Measurements from ENCODE around the gene PLAAT3.
"Not testable (repeated sequence)": the region's sequence is repeated elsewhere in the genome, so short reads cannot be mapped to it uniquely, and the experiment has no call there.

PLAAT3 gene

DNA sequence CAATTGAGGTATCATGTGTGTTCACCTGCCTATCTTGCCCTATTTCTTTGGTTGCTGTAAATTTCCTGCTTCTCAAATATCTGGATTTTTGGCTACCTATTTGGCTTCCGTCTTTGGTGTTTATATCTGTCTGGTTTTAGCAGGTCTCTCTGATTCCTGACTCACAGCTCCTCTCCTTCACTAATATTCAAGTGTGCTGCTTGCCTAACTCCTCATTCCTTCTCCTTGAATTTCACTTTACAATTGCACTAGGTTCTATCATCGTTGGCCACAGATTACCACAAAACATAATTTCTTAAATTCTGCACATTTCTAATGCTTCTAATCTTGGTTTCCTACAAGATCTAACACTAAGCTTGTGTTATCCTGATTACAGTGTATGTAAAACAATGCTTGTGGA is 71.7 kb downstream of the PLAAT3 start:
- not testable (repeated sequence) for H3K27ac ChIP-seq (ENCODE audit: insufficient read depth, low read depth, low read length, poor library complexity, severe bottlenecking); H3K9me3 ChIP-seq (ENCODE audit: control insufficient read depth, low read length); H3K4me3 ChIP-seq (ENCODE audit: insufficient read depth, low read depth, low read length); H3K4me1 ChIP-seq (ENCODE audit: control insufficient read depth, insufficient read depth, low read length); H3K27me3 ChIP-seq (ENCODE audit: control insufficient read depth, insufficient read depth, low read length, poor library complexity, severe bottlenecking); H3K36me3 ChIP-seq (ENCODE audit: control insufficient read depth, insufficient read depth, low read length)
- WGBS, 2 experiments: 89 to 91% methylated on average over 2 of the region's 2 CpGs

- H3K36me3 ChIP-seq (ENCODE audit: control insufficient read depth, insufficient read depth, low read length): no peaks in the 10 kb centered on the region
- no peak overlapping the region for H3K27ac ChIP-seq (ENCODE audit: insufficient read depth, low read depth, low read length, poor library complexity, severe bottlenecking)
- 73 to 75% methylated on average over 8 of the region's 8 CpGs for WGBS, 2 experiments
- peaks cover 19% of the 10 kb centered on the region for H3K4me1 ChIP-seq (ENCODE audit: control insufficient read depth, insufficient read depth, low read length)
- no peaks in the 10 kb centered on the region for H3K9me3 ChIP-seq (ENCODE audit: control insufficient read depth, low read length)
- H3K27me3 ChIP-seq (ENCODE audit: control insufficient read depth, insufficient read depth, low read length, poor library complexity, severe bottlenecking): no peaks in the 10 kb centered on the region
- H3K4me3 ChIP-seq (ENCODE audit: insufficient read depth, low read depth, low read length): no peak overlapping the region
Observed at GRCh38 chr11:63537293-63538101, 76.7 kb downstream of the PLAAT3 start.

GRCh38 chr11:63536669-63537292 is 77.5 kb downstream of the PLAAT3 start, which contains the start of gene PLAAT4:
TSS of gene PLAAT4 (plus strand) at chr11:63536808. CDS start at chr11:63536869, 61 bp downstream.
- H3K27me3 ChIP-seq (ENCODE audit: control insufficient read depth, insufficient read depth, low read length, poor library complexity, severe bottlenecking): no peaks in the 10 kb centered on the region
- H3K4me3 ChIP-seq (ENCODE audit: insufficient read depth, low read depth, low read length): no peak within 1 kb of the TSS
- no peak within 1 kb of the TSS for H3K27ac ChIP-seq (ENCODE audit: insufficient read depth, low read depth, low read length, poor library complexity, severe bottlenecking)
- no peaks in the 10 kb centered on the region for H3K36me3 ChIP-seq (ENCODE audit: control insufficient read depth, insufficient read depth, low read length)
- H3K9me3 ChIP-seq (ENCODE audit: control insufficient read depth, low read length): no peaks in the 10 kb centered on the region
- WGBS, 2 experiments: 90 to 91% methylated on average over 10 of the region's 10 CpGs
- H3K4me1 ChIP-seq (ENCODE audit: control insufficient read depth, insufficient read depth, low read length): peaks cover 19% of the 10 kb centered on the region

DNA sequence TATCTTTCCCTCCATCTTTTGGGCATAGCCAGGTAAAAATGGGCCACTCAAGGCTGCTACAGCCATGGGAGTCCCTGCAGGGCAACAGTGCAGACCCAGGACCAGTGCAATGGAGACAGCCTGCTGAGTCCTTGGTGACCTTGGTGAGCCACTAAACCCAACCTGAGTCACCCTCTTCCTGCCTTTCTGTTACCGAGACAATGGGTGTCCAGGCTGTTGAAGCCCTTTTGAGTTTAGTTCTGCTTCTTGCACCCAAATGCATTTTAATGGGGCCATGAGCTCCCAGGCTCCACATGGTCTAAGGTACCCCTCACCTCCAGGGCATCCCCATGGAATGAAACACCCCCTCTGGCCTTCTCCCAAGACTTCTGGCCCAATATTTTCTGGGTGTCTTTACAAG is 78.5 kb downstream of the PLAAT3 start:
- Histone ChIP-seq H3K9me3 (ENCODE audit: control insufficient read depth, low read length) (no peaks in the 10 kb centered on the region), H3K27me3 (ENCODE audit: control insufficient read depth, insufficient read depth, low read length, poor library complexity, severe bottlenecking) (no peaks in the 10 kb centered on the region), H3K27ac (ENCODE audit: insufficient read depth, low read depth, low read length, poor library complexity, severe bottlenecking) (no peak overlapping the region), H3K4me3 (ENCODE audit: insufficient read depth, low read depth, low read length) (no peak overlapping the region), H3K4me1 (ENCODE audit: control insufficient read depth, insufficient read depth, low read length) (peaks cover 27% of the 10 kb centered on the region), H3K36me3 (ENCODE audit: control insufficient read depth, insufficient read depth, low read length) (no peaks in the 10 kb centered on the region)
- 93 to 96% methylated on average over 1 of the region's 1 CpG for WGBS, 2 experiments

GRCh38 chr11:63534895-63535461 is 79.3 kb downstream of the PLAAT3 start:
- Histone ChIP-seq H3K9me3 (ENCODE audit: control insufficient read depth, low read length) (no peaks in the 10 kb centered on the region), H3K27me3 (ENCODE audit: control insufficient read depth, insufficient read depth, low read length, poor library complexity, severe bottlenecking) (no peaks in the 10 kb centered on the region), H3K36me3 (ENCODE audit: control insufficient read depth, insufficient read depth, low read length) (no peaks in the 10 kb centered on the region), H3K4me1 (ENCODE audit: control insufficient read depth, insufficient read depth, low read length) (peaks cover 27% of the 10 kb centered on the region), H3K27ac (ENCODE audit: insufficient read depth, low read depth, low read length, poor library complexity, severe bottlenecking) (no peak overlapping the region), H3K4me3 (ENCODE audit: insufficient read depth, low read depth, low read length) (no peak overlapping the region)
- WGBS, 2 experiments: 91 to 96% methylated on average over 5 of the region's 5 CpGs

GRCh38 chr11:63534076-63534475 is 80.2 kb downstream of the PLAAT3 start:
- H3K9me3 ChIP-seq (ENCODE audit: control insufficient read depth, low read length): no peaks in the 10 kb centered on the region

GRCh38 chr11:63532799-63533475 is 81.3 kb downstream of the PLAAT3 start:
- H3K36me3 ChIP-seq (ENCODE audit: control insufficient read depth, insufficient read depth, low read length): no peaks in the 10 kb centered on the region
- peaks cover 4% of the 10 kb centered on the region for H3K27me3 ChIP-seq (ENCODE audit: control insufficient read depth, insufficient read depth, low read length, poor library complexity, severe bottlenecking)
- 60 to 61% methylated on average over 4 of the region's 4 CpGs for WGBS, 2 experiments
- H3K9me3 ChIP-seq (ENCODE audit: control insufficient read depth, low read length): no peaks in the 10 kb centered on the region
- H3K27ac ChIP-seq (ENCODE audit: insufficient read depth, low read depth, low read length, poor library complexity, severe bottlenecking): no peak overlapping the region
- peaks cover 34% of the 10 kb centered on the region for H3K4me1 ChIP-seq (ENCODE audit: control insufficient read depth, insufficient read depth, low read length)
- no peak overlapping the region for H3K4me3 ChIP-seq (ENCODE audit: insufficient read depth, low read depth, low read length)

More at GRCh38 chr11:63534076-63534475, 80.2 kb downstream of the PLAAT3 start:
- no peaks in the 10 kb centered on the region for H3K36me3 ChIP-seq (ENCODE audit: control insufficient read depth, insufficient read depth, low read length)
- H3K27ac ChIP-seq (ENCODE audit: insufficient read depth, low read depth, low read length, poor library complexity, severe bottlenecking): no peak overlapping the region
- peaks cover 3% of the 10 kb centered on the region for H3K27me3 ChIP-seq (ENCODE audit: control insufficient read depth, insufficient read depth, low read length, poor library complexity, severe bottlenecking)
- 93 to 97% methylated on average over 3 of the region's 3 CpGs for WGBS, 2 experiments
- H3K4me3 ChIP-seq (ENCODE audit: insufficient read depth, low read depth, low read length): no peak overlapping the region
- H3K4me1 ChIP-seq (ENCODE audit: control insufficient read depth, insufficient read depth, low read length): peaks cover 34% of the 10 kb centered on the region

DNA sequence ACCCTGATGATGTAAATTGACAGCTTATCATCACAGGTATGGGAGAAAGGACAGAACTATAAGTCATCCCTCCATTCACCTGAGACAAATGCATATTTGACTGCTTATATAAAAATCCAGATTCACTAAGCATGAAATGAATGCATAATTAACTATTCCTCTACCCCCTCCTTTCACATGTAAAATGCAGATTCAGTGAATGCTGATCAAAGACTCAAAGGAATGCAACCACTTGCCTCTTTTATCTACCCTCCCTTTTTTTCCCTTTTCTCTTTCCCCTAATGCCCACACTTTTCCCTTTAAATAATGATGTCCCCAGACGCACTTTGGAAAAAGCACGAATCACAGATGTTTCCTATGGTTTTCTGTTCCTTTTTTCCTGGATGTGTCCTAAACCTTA is 82.1 kb downstream of the PLAAT3 start:
- Histone ChIP-seq H3K27ac (ENCODE audit: insufficient read depth, low read depth, low read length, poor library complexity, severe bottlenecking) (no peak overlapping the region), H3K4me1 (ENCODE audit: control insufficient read depth, insufficient read depth, low read length) (peaks cover 26% of the 10 kb centered on the region), H3K36me3 (ENCODE audit: control insufficient read depth, insufficient read depth, low read length) (no peaks in the 10 kb centered on the region), H3K27me3 (ENCODE audit: control insufficient read depth, insufficient read depth, low read length, poor library complexity, severe bottlenecking) (peaks cover 4% of the 10 kb centered on the region), H3K4me3 (ENCODE audit: insufficient read depth, low read depth, low read length) (no peak overlapping the region), H3K9me3 (ENCODE audit: control insufficient read depth, low read length) (no peaks in the 10 kb centered on the region)
- WGBS, 2 experiments: 41 to 46% methylated on average over 2 of the region's 2 CpGs

DNA sequence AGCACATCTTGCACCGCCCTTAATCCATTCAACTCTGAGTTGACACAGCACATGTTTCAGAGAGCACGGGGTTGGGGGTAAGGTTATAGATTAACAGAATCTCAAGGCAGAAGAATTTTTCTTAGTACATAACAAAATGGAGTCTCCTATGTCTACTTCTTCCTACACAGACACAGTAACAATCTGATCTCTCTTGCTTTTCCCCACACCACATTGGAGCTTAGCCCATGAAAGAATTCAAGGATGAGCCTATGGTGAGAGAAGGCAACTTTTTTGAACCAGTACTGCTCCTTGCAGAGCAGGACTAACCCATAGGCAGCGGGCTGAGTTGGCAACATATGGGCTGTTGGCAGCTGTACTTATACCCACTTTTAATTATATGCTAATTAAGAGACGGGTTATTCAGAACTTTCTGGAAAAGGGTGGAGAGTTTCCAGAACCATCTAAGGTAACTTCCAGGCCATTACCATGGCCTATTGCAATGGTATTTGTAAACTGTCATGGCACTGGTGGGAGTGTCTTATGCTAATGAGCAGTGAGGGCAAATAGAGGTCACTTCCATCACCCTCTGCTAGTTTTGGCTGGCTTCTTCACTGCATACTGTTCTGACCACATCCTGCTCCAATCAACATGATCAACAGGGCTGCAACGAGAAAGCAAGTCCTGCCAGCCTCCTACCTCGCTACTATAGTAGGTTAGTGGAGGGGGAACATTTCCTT is 83.0 kb downstream of the PLAAT3 start:
- H3K27me3 ChIP-seq (ENCODE audit: control insufficient read depth, insufficient read depth, low read length, poor library complexity, severe bottlenecking); H3K27ac ChIP-seq (ENCODE audit: insufficient read depth, low read depth, low read length, poor library complexity, severe bottlenecking); H3K4me3 ChIP-seq (ENCODE audit: insufficient read depth, low read depth, low read length); H3K9me3 ChIP-seq (ENCODE audit: control insufficient read depth, low read length); H3K36me3 ChIP-seq (ENCODE audit: control insufficient read depth, insufficient read depth, low read length): not testable (repeated sequence)
- peaks cover 20% of the 10 kb centered on the region for H3K4me1 ChIP-seq (ENCODE audit: control insufficient read depth, insufficient read depth, low read length)
- WGBS, 2 experiments: 63 to 71% methylated on average over 1 to 4 of the region's 6 CpGs
